ENCODE data around the gene TMEM100.

The TMEM100 gene

GRCh38 chr17:55693254-55694216 is 29.1 kb downstream of the TMEM100 start:
- FAIRE-seq (no peak), DNase-seq (ENCODE audit: insufficient read length, low spot score) (no peak)

GRCh38 chr17:55692276-55692675 is 30.4 kb downstream of the TMEM100 start:
- TF ChIP-seq POLR2AphosphoS5 (IDR thresholded peaks at IDR 0.05; ENCODE audit: low read depth, low read length) = no peak
- no peak for TF ChIP-seq SPI1 (IDR thresholded peaks at IDR 0.05; ENCODE audit: low read depth, low read length)
- TF ChIP-seq TAF1 (IDR thresholded peaks at IDR 0.05; ENCODE audit: low read depth, low read length) = no peak
- TF ChIP-seq POU2F2 (IDR thresholded peaks at IDR 0.05; ENCODE audit: low read depth, low read length) = no peak
- DNase-seq (ENCODE audit: insufficient read length, low spot score) = no peak
- no peak for FAIRE-seq

More at GRCh38 chr17:55693254-55694216, 29.1 kb downstream of the TMEM100 start:
- TF ChIP-seq POU2F2 (IDR thresholded peaks at IDR 0.05; ENCODE audit: low read depth, low read length) (no peak), PAX5 (IDR thresholded peaks at IDR 0.05; ENCODE audit: insufficient read depth, low read length, severe bottlenecking) (no peak), SPI1 (IDR thresholded peaks at IDR 0.05; ENCODE audit: low read depth, low read length) (no peak), POLR2A (IDR thresholded peaks at IDR 0.05; ENCODE audit: low read depth, low read length) (no peak), TAF1 (IDR thresholded peaks at IDR 0.05; ENCODE audit: low read depth, low read length) (no peak), POLR2AphosphoS5 (IDR thresholded peaks at IDR 0.05; ENCODE audit: low read depth, low read length) (no peak)

GRCh38 chr17:55691666-55692065 is 31.0 kb downstream of the TMEM100 start:
- no peak for TF ChIP-seq TAF1 (IDR thresholded peaks at IDR 0.05; ENCODE audit: low read depth, low read length)
- no peak for TF ChIP-seq SPI1 (IDR thresholded peaks at IDR 0.05; ENCODE audit: low read depth, low read length)
- no peak for TF ChIP-seq POLR2AphosphoS5 (IDR thresholded peaks at IDR 0.05; ENCODE audit: low read depth, low read length)
- TF ChIP-seq POLR2A (IDR thresholded peaks at IDR 0.05; ENCODE audit: low read depth, low read length) = no peak
- no peak for TF ChIP-seq POU2F2 (IDR thresholded peaks at IDR 0.05; ENCODE audit: low read depth, low read length)
- TF ChIP-seq PAX5 (IDR thresholded peaks at IDR 0.05; ENCODE audit: insufficient read depth, low read length, severe bottlenecking) = no peak
- no peak for FAIRE-seq
- no peak for DNase-seq (ENCODE audit: insufficient read length, low spot score)

- FAIRE-seq (no peak), DNase-seq (ENCODE audit: insufficient read length, low spot score) (no peak)
- no peak for TF ChIP-seq PAX5 (IDR thresholded peaks at IDR 0.05; ENCODE audit: insufficient read depth, low read length, severe bottlenecking)
- peak; percentile 70 for TF ChIP-seq SPI1 (IDR thresholded peaks at IDR 0.05; ENCODE audit: low read depth, low read length)
- TF ChIP-seq POLR2A (IDR thresholded peaks at IDR 0.05; ENCODE audit: low read depth, low read length) = no peak
- no peak for TF ChIP-seq POU2F2 (IDR thresholded peaks at IDR 0.05; ENCODE audit: low read depth, low read length)
Measured at GRCh38 chr17:55690105-55690508, 32.6 kb downstream of the TMEM100 start.

- DNase-seq (ENCODE audit: insufficient read length, low spot score) = no peak
- no peak for FAIRE-seq
- no peak for TF ChIP-seq PAX5 (IDR thresholded peaks at IDR 0.05; ENCODE audit: insufficient read depth, low read length, severe bottlenecking)
- TF ChIP-seq POLR2A (IDR thresholded peaks at IDR 0.05; ENCODE audit: low read depth, low read length) = no peak
- no peak for TF ChIP-seq POLR2AphosphoS5 (IDR thresholded peaks at IDR 0.05; ENCODE audit: low read depth, low read length)
- no peak for TF ChIP-seq POU2F2 (IDR thresholded peaks at IDR 0.05; ENCODE audit: low read depth, low read length)
- no peak for TF ChIP-seq SPI1 (IDR thresholded peaks at IDR 0.05; ENCODE audit: low read depth, low read length)
- TF ChIP-seq TAF1 (IDR thresholded peaks at IDR 0.05; ENCODE audit: low read depth, low read length) = no peak
Measured at GRCh38 chr17:55689672-55690071, 33.0 kb downstream of the TMEM100 start.

- TF ChIP-seq PAX5 (IDR thresholded peaks at IDR 0.05; ENCODE audit: insufficient read depth, low read length, severe bottlenecking) = no peak
- no peak for TF ChIP-seq POU2F2 (IDR thresholded peaks at IDR 0.05; ENCODE audit: low read depth, low read length)
- no peak for TF ChIP-seq SPI1 (IDR thresholded peaks at IDR 0.05; ENCODE audit: low read depth, low read length)
- TF ChIP-seq TAF1 (IDR thresholded peaks at IDR 0.05; ENCODE audit: low read depth, low read length) = no peak
- no peak for TF ChIP-seq POLR2AphosphoS5 (IDR thresholded peaks at IDR 0.05; ENCODE audit: low read depth, low read length)
- DNase-seq (ENCODE audit: insufficient read length, low spot score) = no peak
- no peak for FAIRE-seq
Measured at GRCh38 chr17:55688057-55688456, 34.6 kb downstream of the TMEM100 start.

GRCh38 chr17:55687037-55687436 is 35.6 kb downstream of the TMEM100 start:
- FAIRE-seq (no peak), DNase-seq (ENCODE audit: insufficient read length, low spot score) (no peak)
- TF ChIP-seq SPI1 (IDR thresholded peaks at IDR 0.05; ENCODE audit: low read depth, low read length) (no peak), TAF1 (IDR thresholded peaks at IDR 0.05; ENCODE audit: low read depth, low read length) (no peak), PAX5 (IDR thresholded peaks at IDR 0.05; ENCODE audit: insufficient read depth, low read length, severe bottlenecking) (no peak), POLR2AphosphoS5 (IDR thresholded peaks at IDR 0.05; ENCODE audit: low read depth, low read length) (no peak), POU2F2 (IDR thresholded peaks at IDR 0.05; ENCODE audit: low read depth, low read length) (no peak), POLR2A (IDR thresholded peaks at IDR 0.05; ENCODE audit: low read depth, low read length) (no peak)

- DNase-seq (ENCODE audit: insufficient read length, low spot score) = no peak
- no peak for TF ChIP-seq PAX5 (IDR thresholded peaks at IDR 0.05; ENCODE audit: insufficient read depth, low read length, severe bottlenecking)
- TF ChIP-seq POU2F2 (IDR thresholded peaks at IDR 0.05; ENCODE audit: low read depth, low read length) = no peak
- no peak for TF ChIP-seq SPI1 (IDR thresholded peaks at IDR 0.05; ENCODE audit: low read depth, low read length)
- no peak for TF ChIP-seq POLR2AphosphoS5 (IDR thresholded peaks at IDR 0.05; ENCODE audit: low read depth, low read length)
- TF ChIP-seq POLR2A (IDR thresholded peaks at IDR 0.05; ENCODE audit: low read depth, low read length) = no peak
- no peak for FAIRE-seq
Measured at GRCh38 chr17:55683550-55684315, 38.9 kb downstream of the TMEM100 start.

- FAIRE-seq (no peak), DNase-seq (ENCODE audit: insufficient read length, low spot score) (no peak)
- TF ChIP-seq TAF1 (IDR thresholded peaks at IDR 0.05; ENCODE audit: low read depth, low read length) (no peak), PAX5 (IDR thresholded peaks at IDR 0.05; ENCODE audit: insufficient read depth, low read length, severe bottlenecking) (no peak), POLR2AphosphoS5 (IDR thresholded peaks at IDR 0.05; ENCODE audit: low read depth, low read length) (no peak), SPI1 (IDR thresholded peaks at IDR 0.05; ENCODE audit: low read depth, low read length) (no peak), POU2F2 (IDR thresholded peaks at IDR 0.05; ENCODE audit: low read depth, low read length) (no peak), POLR2A (IDR thresholded peaks at IDR 0.05; ENCODE audit: low read depth, low read length) (no peak)
Measured at GRCh38 chr17:55681342-55681700, 41.3 kb downstream of the TMEM100 start.
